HEK293T (cell line): ENCODE measurements around the gene SLC6A12.

Experiments used
- CTCF ChIA-PET: fragments of 350-600 bp; formaldehyde crosslinking; extraction: SDS; loops from one replicate; lab custom pipeline; 2021; ENCODE audit warnings: antibody characterized with exemption, inconsistent platforms; lab: Yijun Ruan, JAX
- POLR2A ChIA-PET: fragments of 350-600 bp; formaldehyde crosslinking; extraction: SDS; loops from one replicate; lab custom pipeline; 2020; ENCODE audit warnings: antibody characterized with exemption, inconsistent platforms; lab: Yijun Ruan, JAX
- DNase-seq: peaks from one replicate; pipeline ENCODE4 v3.0.0; 2012; ENCODE audit warnings: mixed read lengths; ENCODE audit errors: extremely low spot score
- ARNT ChIP-seq: fragments of 450-650 bp; IDR thresholded peaks from 2 replicates; pipeline ENCODE4 v1.6.1; 2017; ENCODE audit warnings: mild to moderate bottlenecking
- BHLHE40 ChIP-seq: fragments of 450-650 bp; IDR thresholded peaks from 2 replicates; pipeline ENCODE4 v1.6.1; 2016; ENCODE audit warnings: mild to moderate bottlenecking, moderate library complexity, borderline replicate concordance
- CTBP1 ChIP-seq: fragments of 450-650 bp; IDR thresholded peaks from 2 replicates; pipeline ENCODE4 v1.6.1; 2016; ENCODE audit warnings: borderline replicate concordance
- ELF4 ChIP-seq: fragments of 450-650 bp; IDR thresholded peaks from 2 replicates; pipeline ENCODE4 v1.6.1; 2017; ENCODE audit warnings: antibody characterized with exemption
- FOXA1 ChIP-seq: fragments of 450-650 bp; IDR thresholded peaks from 2 replicates; pipeline ENCODE4 v1.6.1; 2016; ENCODE audit warnings: mild to moderate bottlenecking
- FOXK2 ChIP-seq: fragments of 450-650 bp; IDR thresholded peaks from 2 replicates; pipeline ENCODE4 v1.6.1; 2016; ENCODE audit warnings: mild to moderate bottlenecking
- FOXM1 ChIP-seq: fragments of 450-650 bp; IDR thresholded peaks from 2 replicates; pipeline ENCODE4 v1.6.1; 2017; ENCODE audit warnings: mild to moderate bottlenecking, borderline replicate concordance
- HDGF ChIP-seq: fragments of 450-650 bp; IDR thresholded peaks from 2 replicates; pipeline ENCODE4 v1.6.1; 2017; ENCODE audit warnings: antibody characterized with exemption, borderline replicate concordance
- L3MBTL2 ChIP-seq: fragments of 450-650 bp; conservative IDR thresholded peaks from 2 replicates; pipeline ENCODE4 v1.6.1; 2016; ENCODE audit warnings: mild to moderate bottlenecking
- LEF1 ChIP-seq: fragments of 450-650 bp; IDR thresholded peaks from 2 replicates; pipeline ENCODE4 v1.6.1; 2017; ENCODE audit warnings: mild to moderate bottlenecking, borderline replicate concordance
- NFRKB ChIP-seq: fragments of 450-650 bp; IDR thresholded peaks from 2 replicates; pipeline ENCODE4 v1.6.1; 2016; ENCODE audit warnings: mild to moderate bottlenecking, moderate library complexity
- PKNOX1 ChIP-seq: fragments of 450-650 bp; IDR thresholded peaks from 2 replicates; pipeline ENCODE4 v1.6.1; 2016
- SP1 ChIP-seq: fragments of 450-650 bp; IDR thresholded peaks from 2 replicates; pipeline ENCODE4 v1.6.1; 2017
- SUZ12 ChIP-seq: fragments of 450-650 bp; IDR thresholded peaks from 2 replicates; pipeline ENCODE4 v1.6.1; 2016; ENCODE audit warnings: mild to moderate bottlenecking
- TARDBP ChIP-seq: fragments of 450-650 bp; IDR thresholded peaks from 2 replicates; pipeline ENCODE4 v1.6.1; 2016
- ZNF384 ChIP-seq: fragments of 450-650 bp; IDR thresholded peaks from 2 replicates; pipeline ENCODE4 v1.6.1; 2016

The SLC6A12 gene

DNA sequence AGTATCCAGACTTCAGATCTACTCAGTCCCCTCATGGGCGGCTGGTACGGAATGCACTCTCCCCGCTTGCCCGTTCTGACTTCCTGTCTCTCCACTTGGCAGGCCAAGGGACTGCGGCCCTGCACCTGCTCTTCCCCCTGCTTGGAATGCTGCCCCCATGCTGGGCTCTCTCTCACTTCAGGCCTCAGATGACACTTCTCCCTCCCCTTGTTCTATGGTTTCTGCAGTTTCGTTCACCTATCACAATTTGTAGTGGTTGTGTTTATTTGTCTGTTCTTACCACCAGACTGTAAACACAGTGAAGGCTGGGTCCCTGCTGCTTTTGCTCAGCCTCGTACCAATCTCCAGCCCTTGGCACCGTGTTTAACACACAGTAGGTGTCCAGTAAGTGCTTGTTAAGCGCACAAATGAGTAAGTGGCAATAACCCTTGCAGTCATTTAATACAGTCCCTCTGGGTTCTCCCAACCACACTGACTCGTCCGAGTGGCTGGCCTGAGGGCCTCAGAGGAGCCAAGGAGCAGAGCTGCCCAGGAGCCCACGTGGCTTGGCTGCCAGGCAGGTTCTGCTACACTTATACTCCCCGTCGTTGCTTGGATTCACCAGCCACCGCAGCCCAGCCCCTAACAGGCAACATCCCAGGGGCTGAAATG, 11.8 kb downstream of the SLC6A12 start:
- TF ChIP-seq ELF4 (no peak), SP1 (no peak), BHLHE40 (no peak), SUZ12 (no peak), FOXM1 (no peak)
- POLR2A ChIA-PET: no interaction called here
- no peak for DNase-seq
- CTCF ChIA-PET: no interaction called here

GRCh38 chr12:201361-201760, 12.6 kb downstream of the SLC6A12 start:
- TF ChIP-seq NFRKB (no peak), FOXK2 (no peak), SP1 (no peak), PKNOX1 (no peak)
- POLR2A ChIA-PET: no interaction called here
- CTCF ChIA-PET: no interaction called here
- no peak for DNase-seq

DNA sequence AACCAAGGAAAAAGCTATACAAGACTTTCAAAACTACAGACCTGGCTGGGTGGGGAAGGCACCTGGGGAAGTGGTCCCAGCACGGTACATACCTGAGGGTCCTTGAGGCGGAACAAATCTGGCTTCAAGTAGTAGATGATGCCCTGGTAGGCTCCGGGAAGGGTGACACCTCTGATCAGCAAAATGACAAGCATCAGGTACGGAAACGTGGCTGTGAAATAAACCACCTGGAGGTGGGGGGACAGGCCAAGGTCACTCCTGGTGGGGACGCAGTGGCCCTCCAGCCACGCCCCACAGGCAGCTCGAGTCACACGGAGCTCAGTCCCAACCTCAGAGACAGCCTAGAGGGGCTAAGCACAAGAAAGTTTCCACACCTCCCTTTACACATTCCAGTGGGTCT, 15.3 kb downstream of the SLC6A12 start:
- POLR2A ChIA-PET: interaction anchor here (1.0 to 1.6 kb wide), 3 partner anchors 9 to 11 kb away, joined by 3 to 5 read pairs (median 3); no protein-coding TSS in a partner anchor
- TF ChIP-seq SUZ12 (no peak), FOXK2 (no peak), LEF1 (no peak), CTBP1 (no peak), NFRKB (no peak), L3MBTL2 (no peak), ARNT (no peak), FOXA1 (no peak), HDGF (no peak)
- CTCF ChIA-PET: interaction anchor here (1.0 to 1.4 kb wide), 2 partner anchors 11 to 21 kb away, joined by 5 to 7 read pairs; no protein-coding TSS in a partner anchor
- DNase-seq: no peak

GRCh38 chr12:197911-198695, 15.9 kb downstream of the SLC6A12 start:
- DNase-seq: no peak
- ChIA-PET CTCF (interaction anchor here (1.0 to 1.4 kb wide), 2 partner anchors 12 to 22 kb away, joined by 5 to 7 read pairs; no protein-coding TSS in a partner anchor), POLR2A (interaction anchor here (1.6 kb wide), 1 partner anchor 9 kb away, joined by 5 read pairs; no protein-coding TSS in a partner anchor)
- TF ChIP-seq LEF1 (no peak), BHLHE40 (no peak), NFRKB (no peak)

DNA sequence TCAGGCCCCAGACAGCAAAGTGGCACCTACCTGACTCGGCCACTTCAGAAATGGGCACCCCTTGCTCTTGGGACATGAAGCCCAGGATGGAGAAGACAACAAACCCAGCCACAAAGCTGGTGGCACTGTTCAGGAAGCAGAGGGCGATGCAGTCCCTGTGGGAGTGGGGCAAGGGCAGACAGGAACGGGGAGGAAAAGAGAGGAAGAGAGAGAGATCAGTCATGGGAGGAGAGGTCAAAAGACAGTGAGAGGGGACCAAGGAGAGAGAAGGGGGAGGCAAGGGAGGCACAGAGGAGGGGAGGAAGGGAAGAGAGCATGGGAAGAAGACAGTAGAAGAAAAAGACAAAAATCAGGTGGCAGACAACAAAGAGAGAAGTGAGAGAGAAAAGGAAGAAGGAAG, 16.6 kb downstream of the SLC6A12 start:
- TF ChIP-seq LEF1 (no peak), TARDBP (no peak), CTBP1 (no peak), BHLHE40 (no peak), NFRKB (no peak), SUZ12 (no peak), PKNOX1 (no peak), FOXM1 (no peak), L3MBTL2 (no peak), SP1 (no peak), FOXK2 (no peak)
- ChIA-PET POLR2A (no interaction called here), CTCF (no interaction called here)
- no peak for DNase-seq

GRCh38 chr12:196436-196835, 17.5 kb downstream of the SLC6A12 start:
- POLR2A ChIA-PET: no interaction called here
- DNase-seq: no peak
- no peak for TF ChIP-seq ARNT
- TF ChIP-seq L3MBTL2: no peak
- no peak for TF ChIP-seq ZNF384
- TF ChIP-seq FOXK2: no peak
- no peak for TF ChIP-seq FOXM1
- CTCF ChIA-PET: no interaction called here

DNA sequence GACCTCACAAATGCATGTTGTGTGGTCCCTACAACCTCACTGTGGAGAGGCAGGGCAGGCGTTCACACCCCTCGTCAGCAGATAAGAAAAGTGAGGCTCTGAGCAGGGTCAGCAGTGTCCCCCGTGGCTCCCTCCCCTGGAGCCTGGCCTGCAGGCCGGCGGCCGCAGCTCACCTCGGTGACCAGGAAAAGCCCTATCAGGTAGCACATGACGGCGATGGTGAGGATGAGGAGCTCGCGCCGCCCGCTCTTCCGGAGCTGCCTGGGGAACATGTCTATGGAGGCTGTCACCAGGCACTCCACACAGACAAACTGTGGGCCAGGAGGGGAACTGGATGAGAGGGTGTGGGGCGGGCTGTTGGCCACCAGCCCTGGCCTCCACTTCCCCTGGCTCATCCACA, 18.0 kb downstream of the SLC6A12 start:
- no peak for DNase-seq
- ChIA-PET POLR2A (no interaction called here), CTCF (no interaction called here)
- no peak for TF ChIP-seq SP1
- no peak for TF ChIP-seq NFRKB
- TF ChIP-seq L3MBTL2: no peak
- no peak for TF ChIP-seq HDGF
- TF ChIP-seq CTBP1: no peak
- no peak for TF ChIP-seq SUZ12
- no peak for TF ChIP-seq FOXK2
- TF ChIP-seq FOXA1: no peak
- TF ChIP-seq LEF1: no peak
- TF ChIP-seq ARNT: no peak

DNA sequence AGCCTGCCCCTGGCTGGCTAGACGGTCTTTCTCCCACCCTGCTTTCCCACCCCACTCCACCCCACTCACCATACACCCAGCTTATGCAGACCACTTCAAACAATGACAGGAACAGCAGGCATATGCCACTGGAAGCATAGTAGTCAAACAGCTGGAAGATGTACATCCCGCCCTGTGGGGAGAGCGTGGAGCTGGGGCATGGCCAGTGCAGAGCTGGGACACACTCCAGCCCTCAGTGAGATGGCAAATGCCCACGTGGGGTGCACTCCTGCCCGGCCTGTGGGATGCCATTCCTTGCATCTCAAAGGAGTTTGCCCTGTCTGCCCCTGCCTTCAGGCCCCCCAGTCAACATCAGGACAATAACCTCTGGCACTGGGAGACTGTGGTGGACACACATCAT, 18.8 kb downstream of the SLC6A12 start:
- ChIA-PET POLR2A (no interaction called here), CTCF (no interaction called here)
- no peak for TF ChIP-seq BHLHE40
- TF ChIP-seq ARNT: no peak
- TF ChIP-seq ELF4: no peak
- TF ChIP-seq HDGF: no peak
- no peak for TF ChIP-seq SUZ12
- TF ChIP-seq FOXA1: no peak
- no peak for TF ChIP-seq NFRKB
- no peak for TF ChIP-seq TARDBP
- no peak for TF ChIP-seq FOXM1
- TF ChIP-seq CTBP1: no peak
- no peak for TF ChIP-seq ZNF384
- no peak for TF ChIP-seq L3MBTL2
- no peak for TF ChIP-seq SP1
- no peak for TF ChIP-seq FOXK2
- no peak for TF ChIP-seq PKNOX1
- no peak for TF ChIP-seq LEF1
- DNase-seq: no peak
